OCI-LY7 (cell line): Measurements from ENCODE around the gene BBS10. TPM values are rescaled to one million over a fixed set of nuclear protein-coding genes. Genes with fewer than 3 reads are reported as not detected.

Experiments used
- Bru-seq: library from RNA; stranded (reverse); fragments of 400-500 nt; gene quantifications from one replicate; lab custom pipeline; 2021; lab: Mats Ljungman, UMichigan
- BruChase-seq, 2 experiments: library from RNA; stranded (reverse); fragments of 400-500 nt; gene quantifications; one replicate each; lab custom pipeline; 2021; lab: Mats Ljungman, UMichigan
- BruUV-seq: library from RNA; stranded (reverse); fragments of 400-500 nt; replicated peaks from 2 replicates; lab custom pipeline; 2021; lab: Mats Ljungman, UMichigan
- CTCF ChIA-PET: fragments of 300-600 bp; sonication (Branson Sonifier 250); formaldehyde crosslinking; loops from one replicate; lab custom pipeline; 2022; ENCODE audit warnings: antibody characterized with exemption; ENCODE audit not compliant: unreplicated experiment; lab: Charles Lee
- POLR2A ChIA-PET: fragments of 300-600 bp; sonication (Branson Sonifier 250); formaldehyde crosslinking; loops from one replicate; lab custom pipeline; 2022; ENCODE audit warnings: antibody characterized with exemption; lab: Charles Lee
- DNase-seq: peaks from one replicate; pipeline ENCODE4 v3.0.0-alpha.2; 2015; ENCODE audit warnings: low spot score
- H2AFZ ChIP-seq: fragments of 200-600 bp; sonication (generic), shearing (Covaris generic); 2 replicates; pipeline ENCODE4 v1.6.1; 2014; ENCODE audit warnings: mild to moderate bottlenecking, antibody characterized with exemption, low read length, moderate library complexity
- H3K27ac ChIP-seq: fragments of 200-600 bp; sonication (generic); 2 replicates; pipeline ENCODE4 v1.5.1; 2014; ENCODE audit warnings: mixed run types, low read depth, mild to moderate bottlenecking, moderate library complexity, low read length, inconsistent platforms; ENCODE audit not compliant: poor library complexity, severe bottlenecking
- H3K36me3 ChIP-seq: fragments of 200-600 bp; sonication (generic); 2 replicates; pipeline ENCODE4 v1.6.1; 2014; ENCODE audit warnings: mild to moderate bottlenecking, antibody characterized with exemption, low read length, moderate library complexity, mixed read lengths; ENCODE audit not compliant: insufficient read depth
- H3K4me1 ChIP-seq: fragments of 200-600 bp; sonication (generic); 2 replicates; pipeline ENCODE4 v1.5.1; 2014; ENCODE audit warnings: mild to moderate bottlenecking, low read length; ENCODE audit not compliant: insufficient read depth, poor library complexity, severe bottlenecking
- H3K4me2 ChIP-seq: fragments of 200-600 bp; sonication (generic); 2 replicates; pipeline ENCODE4 v1.6.1; 2014; ENCODE audit warnings: mild to moderate bottlenecking, low read length
- H3K4me3 ChIP-seq: fragments of 200-600 bp; sonication (generic); 2 replicates; pipeline ENCODE4 v1.5.1; 2014; ENCODE audit warnings: mild to moderate bottlenecking, low read depth, low read length; ENCODE audit not compliant: poor library complexity, severe bottlenecking
- H3K79me2 ChIP-seq: fragments of 200-600 bp; sonication (generic); 2 replicates; pipeline ENCODE4 v1.6.1; 2016; ENCODE audit warnings: low read depth, mild to moderate bottlenecking, low read length, moderate library complexity, mixed read lengths; ENCODE audit not compliant: insufficient read depth
- H3K9me2 ChIP-seq: fragments of 200-600 bp; sonication (generic); 2 replicates; pipeline ENCODE4 v1.6.1; 2016; ENCODE audit warnings: mild to moderate bottlenecking, low read length, mixed read lengths; ENCODE audit not compliant: insufficient read depth
- H3K9me3 ChIP-seq: fragments of 200-600 bp; sonication (generic); 2 replicates; pipeline ENCODE4 v1.6.1; 2014; ENCODE audit warnings: mild to moderate bottlenecking, mixed run types, low read length, mixed read lengths
- H4K20me1 ChIP-seq: fragments of 200-600 bp; sonication (generic); 2 replicates; pipeline ENCODE4 v1.6.1; 2014; ENCODE audit warnings: mild to moderate bottlenecking, antibody characterized with exemption, low read length, moderate library complexity, mixed read lengths; ENCODE audit not compliant: insufficient read depth
- CTCF ChIP-seq: fragments of 200-600 bp; sonication (generic); conservative IDR thresholded peaks from 2 replicates; pipeline ENCODE4 v1.5.1; 2014; ENCODE audit warnings: mild to moderate bottlenecking, antibody characterized with exemption, low read length, moderate library complexity, mixed read lengths
- EZH2phosphoT487 ChIP-seq: fragments of 200-600 bp; sonication (generic); IDR thresholded peaks from 2 replicates; pipeline ENCODE4 v1.6.1; 2018; ENCODE audit warnings: low read depth, borderline replicate concordance, mild to moderate bottlenecking, mixed run types, antibody characterized with exemption, low read length, moderate library complexity, mixed read lengths
- intact Hi-C: fragments of 100-400 bp; cut with micrococcal nuclease; formaldehyde crosslinking; loops from one replicate; pipeline ENCODE4 v1.10.0; 2022; ENCODE audit not compliant: unreplicated experiment
- long read RNA-seq: library from polyadenylated mRNA; stranded (forward); transcript quantifications from one replicate; pipeline ENCODE4 v2.0.0, GENCODE V29; 2022
- total RNA-seq, 2 experiments: library from RNA; depleted of rRNA in 1 of 2; stranded (reverse); fragments of >200 nt in 1 of 2; shearing (Covaris generic) in 1 of 2; gene quantifications; 2 replicates each; pipeline ENCODE4 v1.2.3, GENCODE V29; 2014 to 2022

BBS10 gene
- total RNA-seq (2014; rRNA removed; shearing (Covaris generic)) (5.8 and 6.2 TPM in 2 replicates), total RNA-seq (2022) (5.5 and 6.3 TPM in 2 replicates), Bru-seq, nascent RNA (percentile 71 among the genes with signal in this experiment), BruChase-seq, experiment 1, labeled RNA remaining after a 6-hour chase (percentile 55 among the genes with signal in this experiment), BruChase-seq, experiment 2, labeled RNA remaining after a 2-hour chase (percentile 82 among the genes with signal in this experiment)
- long read RNA-seq, transcript BBS10-201 (2 exons, 3,595 nt), result major isoform, 5 of 10 reads
- long read RNA-seq, partial matches to known transcripts, result 0 of 10 reads
- long read RNA-seq, other reads (novel, unspliced or antisense), result 5 of 10 reads

GRCh38 chr12:76348079-76348901 is at the start of gene BBS10:
Gene BBS10 (minus strand): TSS chr12:76348415. CDS start chr12:76348358, 57 bp downstream.
- Histone ChIP-seq H3K36me3 (no peaks in the 10 kb centered on the region), H3K9me3 (no peaks in the 10 kb centered on the region), H3K27ac (peak within 1 kb of the TSS; percentile 76), H3K79me2 (peaks cover 8% of the 10 kb centered on the region; the same call in 1 of the 2 replicates), H3K4me3 (peak within 1 kb of the TSS; percentile 74), H2AFZ (peak within 1 kb of the TSS; percentile 89), H3K4me2 (peak within 1 kb of the TSS; percentile 89), H4K20me1 (no peaks in the 10 kb centered on the region), H3K4me1 (peaks cover 16% of the 10 kb centered on the region), H3K9me2 (no peaks in the 10 kb centered on the region; the same call in 1 of the 2 replicates)
- ChIA-PET CTCF (no interaction called here), POLR2A (interaction anchor here (0.5 to 1.9 kb wide), 14 partner anchors 9 to 1049 kb away, joined by 3 to 6 read pairs (median 4); partner anchors contain the start of genes NAP1L1 and PHLDA1)
- intact Hi-C loops, result loop anchor here (1.0 to 10.0 kb wide), 8 partner anchors 107 to 866 kb away; partner anchors contain the start of genes GLIPR1, KRR1, NAP1L1 and OSBPL8
- DNase-seq, result peak; percentile 96
- TF ChIP-seq CTCF (peak; percentile 60), EZH2phosphoT487 (no peak)
- BruUV-seq, result TSS peak; percentile 99

- Histone ChIP-seq H3K79me2 (no peaks in the 10 kb centered on the region), H3K9me2 (no peaks in the 10 kb centered on the region), H3K27ac (no peak overlapping the region), H3K4me2 (no peak overlapping the region), H2AFZ (no peak overlapping the region), H3K9me3 (no peaks in the 10 kb centered on the region), H4K20me1 (no peaks in the 10 kb centered on the region), H3K4me1 (no peaks in the 10 kb centered on the region), H3K4me3 (no peak overlapping the region), H3K36me3 (peaks cover 44% of the 10 kb centered on the region; the same call in 1 of the 2 replicates)
- intact Hi-C loops, result no loop called here
- TF ChIP-seq EZH2phosphoT487 (no peak), CTCF (no peak)
- no peak for DNase-seq
- no TSS peak for BruUV-seq
- POLR2A ChIA-PET, result interaction anchor here (0.6 to 1.2 kb wide), 3 partner anchors 13 to 309 kb away, joined by 3 read pairs; no protein-coding TSS in a partner anchor
- CTCF ChIA-PET, result no interaction called here
Measured at GRCh38 chr12:76391461-76391860, 43.2 kb upstream of the BBS10 start.
